Activated T-cell treated with anti-CD3 and anti-CD28 coated beads for 1 hour (primary cell): Measurements from ENCODE around the gene APC2.
"Not testable (repeated sequence)": the region's sequence is repeated elsewhere in the genome, so short reads cannot be mapped to it uniquely, and the experiment has no call there.

Experiments
- DNase-seq: peaks from one replicate; pipeline ENCODE4 v3.0.0-alpha.2; 2020; ENCODE audit warnings: low read depth

Gene APC2

DNA sequence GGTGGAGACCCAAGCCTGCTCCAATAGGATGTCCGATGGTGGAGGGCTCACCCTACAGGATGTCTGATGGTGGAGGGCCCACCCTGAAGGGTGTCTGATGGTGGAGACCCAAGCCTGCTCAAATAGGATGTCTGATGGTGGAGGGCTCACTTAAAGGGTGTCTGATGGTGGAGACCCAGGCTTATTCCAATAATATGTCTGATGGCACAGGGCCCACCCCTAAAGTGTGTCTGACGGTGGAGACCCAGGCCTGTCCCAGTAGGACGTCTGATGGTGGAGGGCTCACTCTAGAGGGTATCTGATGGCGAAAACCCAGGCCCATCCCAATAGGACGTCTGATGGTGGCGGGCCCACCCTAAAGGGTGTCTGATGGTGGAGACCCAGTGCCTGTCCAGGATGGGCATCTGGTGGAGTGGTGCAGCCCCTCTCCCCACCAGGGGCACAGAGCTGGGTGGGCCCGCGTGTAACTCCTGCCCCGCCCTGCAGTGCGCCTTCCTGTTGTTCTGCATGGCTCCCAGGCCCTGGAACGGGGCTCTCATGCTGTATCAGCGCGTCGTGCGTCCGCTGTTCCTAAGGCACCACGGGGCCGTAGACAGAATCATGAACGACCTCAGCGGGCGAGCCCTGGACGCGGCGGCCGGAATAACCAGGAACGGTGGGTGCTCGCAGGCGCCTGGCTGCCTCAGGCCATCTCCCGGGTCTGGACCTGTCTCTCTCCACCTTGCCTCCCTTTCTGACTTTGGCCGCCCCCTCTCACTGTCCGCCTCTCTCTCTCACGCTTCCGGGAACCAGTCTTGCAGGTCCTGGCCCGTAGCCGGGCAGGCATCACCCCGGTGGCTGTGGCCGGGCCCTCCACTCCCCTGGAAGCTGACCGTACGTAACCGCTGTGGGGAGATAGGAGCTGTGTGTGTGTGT, 46.1 kb downstream of the APC2 start:
- no peak for DNase-seq

- no peak for DNase-seq
These were observed 47.0 kb downstream of the APC2 start for GRCh38 chr19:1496714-1497577.

DNA sequence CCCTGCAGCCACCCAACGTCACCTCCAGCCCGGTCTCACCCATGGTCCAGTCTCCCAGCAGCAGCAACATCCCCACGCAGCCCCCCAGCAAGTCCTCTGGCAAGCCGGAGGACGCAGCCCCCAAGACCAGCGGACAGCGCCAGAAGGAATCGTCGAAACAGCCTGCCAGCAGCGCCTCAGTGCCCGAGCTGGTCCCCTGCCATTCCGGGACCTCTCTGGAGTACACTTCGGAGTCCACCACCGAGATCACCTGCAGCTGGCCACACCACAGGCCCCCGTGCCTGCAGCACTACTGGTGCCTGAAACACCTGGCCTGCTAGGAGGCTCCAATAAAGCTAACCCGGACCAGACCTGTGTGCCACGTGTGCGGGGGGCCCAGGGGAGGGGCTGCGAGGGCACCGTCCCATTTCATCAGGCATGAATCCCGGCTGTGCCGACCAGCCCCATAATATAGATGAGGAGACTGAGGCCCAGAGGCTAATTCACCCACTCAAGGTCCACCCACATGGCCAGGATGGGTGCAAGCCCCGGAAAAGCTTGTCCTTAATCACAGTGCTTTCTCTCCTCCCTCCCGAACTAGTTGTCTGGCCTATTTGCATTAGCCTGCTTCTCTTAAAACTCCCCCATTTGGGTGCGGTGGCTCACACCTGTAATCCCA, 47.8 kb downstream of the APC2 start:
- no peak for DNase-seq

GRCh38 chr19:1499231-1499630, 49.3 kb downstream of the APC2 start:
- not testable (repeated sequence) for DNase-seq

- no peak for DNase-seq
These were observed 51.3 kb downstream of the APC2 start for GRCh38 chr19:1501200-1501595.

- DNase-seq = no peak
These were observed 52.6 kb downstream of the APC2 start for GRCh38 chr19:1502433-1503088.

- peak; percentile 59 for DNase-seq
These were observed 53.4 kb downstream of the APC2 start for GRCh38 chr19:1503089-1503924.

DNA sequence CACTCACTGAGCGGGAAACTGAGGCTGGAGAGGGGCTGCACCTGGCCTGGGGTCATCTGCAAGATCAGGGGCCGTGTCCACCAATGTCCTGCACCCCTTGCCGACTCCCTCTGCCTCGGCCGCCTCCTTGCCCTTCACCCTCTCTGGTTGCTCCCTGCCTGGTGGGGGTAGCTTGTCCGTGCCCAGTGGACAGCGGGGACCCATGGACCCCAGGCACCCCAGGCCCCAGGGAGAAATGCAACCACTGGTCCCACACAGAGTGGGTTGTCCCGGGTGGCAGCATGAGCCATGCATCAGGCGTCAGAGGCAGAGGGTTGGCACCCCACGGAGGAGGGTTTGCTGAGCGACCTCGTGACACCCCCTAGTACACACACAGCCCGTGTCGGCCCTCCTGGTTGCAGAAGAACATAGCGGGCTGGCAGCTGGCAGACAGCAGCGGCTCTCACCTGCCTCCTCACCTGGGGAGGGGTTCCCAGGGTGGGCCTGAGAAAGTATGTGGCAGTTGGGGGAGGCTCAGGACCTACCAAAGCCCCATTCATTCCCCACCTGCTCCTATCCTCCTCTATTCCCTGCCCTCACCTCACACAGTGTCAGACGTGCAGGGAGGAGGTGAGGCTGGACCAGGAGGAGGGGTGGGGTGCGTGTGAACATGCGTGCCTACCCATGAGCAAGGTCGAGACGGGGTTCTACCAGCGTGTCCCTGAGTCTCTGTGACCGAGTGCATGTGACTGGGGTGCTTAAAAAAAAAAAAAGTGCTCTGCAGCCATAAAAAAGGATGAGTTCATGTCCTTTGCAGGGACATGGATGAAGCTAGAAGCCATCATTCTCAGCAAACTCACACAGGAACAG, 54.2 kb downstream of the APC2 start:
- DNase-seq = no peak

DNA sequence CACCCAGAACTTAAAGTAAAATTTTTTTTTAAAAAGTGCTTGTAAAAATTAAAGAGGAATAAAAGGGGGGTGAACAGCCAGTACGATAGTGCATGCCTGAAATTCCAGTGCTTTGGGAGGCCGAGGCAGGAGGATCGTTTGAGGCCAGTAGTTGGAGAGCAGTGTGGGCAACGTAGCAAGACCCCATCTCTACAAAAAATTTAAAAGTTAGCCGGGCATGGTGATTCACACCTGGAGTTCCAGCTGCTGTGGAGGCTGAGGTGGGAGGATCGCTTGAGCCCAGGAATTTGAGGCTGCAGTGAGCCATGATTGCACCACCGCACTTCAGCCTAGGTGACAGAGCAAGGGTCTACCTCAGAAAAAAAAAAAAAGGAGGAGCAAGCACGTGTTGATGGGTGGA, 55.1 kb downstream of the APC2 start:
- DNase-seq = no peak

- no peak for DNase-seq
These were observed 56.3 kb downstream of the APC2 start for GRCh38 chr19:1505991-1506881.

DNA sequence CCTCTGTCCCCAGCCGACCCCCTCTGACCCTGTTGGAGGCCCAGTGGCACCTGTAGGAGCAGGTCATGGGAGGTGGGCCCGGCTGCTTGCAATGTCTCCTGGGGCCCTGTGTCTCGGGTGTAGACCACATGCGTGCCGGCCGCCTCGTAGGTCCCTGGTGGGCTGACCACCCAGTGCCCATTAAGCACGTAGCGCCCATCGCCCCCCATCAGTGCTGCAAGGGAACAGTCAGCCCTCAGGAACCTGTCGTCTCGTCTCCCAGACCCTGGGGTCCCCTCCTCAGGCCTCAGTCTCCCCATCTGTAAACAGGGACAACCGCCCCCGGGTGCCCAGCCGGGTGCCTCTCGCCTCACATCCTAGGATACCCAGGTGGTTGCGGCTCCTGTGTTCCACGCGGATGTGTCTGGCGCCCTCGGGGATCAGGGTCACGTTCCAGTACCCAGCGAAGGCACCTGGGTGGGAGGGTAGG, 57.3 kb downstream of the APC2 start:
- DNase-seq = no peak

DNA sequence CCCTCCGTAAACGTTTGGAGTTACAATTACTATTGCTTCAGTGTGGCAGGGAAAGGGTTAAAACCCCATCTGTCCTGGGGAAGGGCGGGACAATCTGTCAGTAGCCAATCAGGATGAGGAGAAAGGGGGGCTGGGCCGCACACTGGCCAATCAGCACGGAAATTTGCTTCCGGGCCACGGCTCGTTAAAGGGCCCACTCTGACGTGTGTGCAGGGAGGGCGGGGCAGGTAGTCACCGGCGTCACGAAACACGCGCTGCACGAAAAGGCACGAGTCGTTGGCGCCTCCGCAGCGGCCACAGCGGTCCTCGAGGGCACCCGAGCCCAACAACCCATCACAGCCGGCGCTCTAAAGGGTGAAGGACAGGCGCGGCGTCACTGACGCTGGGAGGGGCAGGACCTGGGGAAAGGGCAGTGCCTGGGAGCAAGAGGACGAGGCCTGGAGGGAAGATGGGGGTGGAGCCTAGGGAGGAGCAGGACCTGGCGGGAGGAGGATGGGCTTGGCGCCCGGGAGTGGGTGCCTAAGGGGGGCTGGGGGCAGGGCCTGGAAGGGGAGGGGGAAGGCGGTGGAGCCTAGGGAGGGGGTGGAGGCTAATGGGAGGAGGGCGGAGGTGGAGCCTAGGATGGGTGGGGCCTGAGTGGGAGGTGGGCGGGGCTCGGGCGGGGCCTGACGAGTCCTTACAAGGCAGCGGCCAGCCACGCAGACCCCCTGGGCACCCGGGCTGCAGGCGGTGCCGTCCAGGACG, 58.0 kb downstream of the APC2 start:
- DNase-seq = peak; percentile 83

GRCh38 chr19:1508507-1508856, 58.6 kb downstream of the APC2 start:
- no peak for DNase-seq

DNA sequence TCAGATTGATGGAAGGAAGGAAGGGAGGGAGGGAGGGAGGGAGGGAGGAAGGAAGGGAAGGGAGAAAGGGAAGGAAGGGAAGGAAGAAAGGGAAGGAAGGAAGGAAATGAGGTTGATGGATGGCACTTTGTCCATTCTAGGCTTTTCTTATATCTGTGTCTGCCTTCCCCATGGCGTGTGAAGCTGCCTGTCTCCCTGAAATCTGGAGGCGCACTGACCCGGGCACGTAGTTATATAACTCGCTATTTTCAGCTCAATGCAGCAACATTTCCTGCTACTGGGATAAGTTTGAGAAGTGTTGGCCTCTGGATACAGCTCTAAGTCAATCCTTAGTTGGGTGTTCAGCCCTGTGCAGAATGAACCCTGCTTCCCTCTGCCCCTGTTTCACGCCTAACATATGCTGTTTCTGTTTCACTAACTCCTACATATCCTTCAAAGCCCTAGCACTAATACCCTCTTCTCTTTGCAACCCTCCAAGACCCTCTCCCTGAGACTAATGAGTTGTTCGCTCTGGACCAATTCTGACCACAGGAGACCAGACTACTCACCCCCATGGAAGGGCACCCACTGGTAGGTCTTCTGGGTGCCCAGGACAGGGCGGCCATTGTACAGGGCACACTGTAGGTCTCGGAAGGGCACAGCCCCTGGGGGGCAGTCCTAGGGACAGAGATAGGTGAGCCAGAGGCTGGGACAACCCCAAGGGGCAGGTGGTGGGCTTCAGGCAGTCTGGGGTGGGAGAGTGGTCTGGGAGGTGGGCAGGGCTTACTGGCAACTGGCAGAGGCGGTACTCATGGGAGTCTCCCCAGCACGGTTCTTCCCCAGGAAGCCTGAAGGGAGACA, 59.9 kb downstream of the APC2 start:
- no peak for DNase-seq

- no peak for DNase-seq
These were observed 60.5 kb downstream of the APC2 start for GRCh38 chr19:1510442-1510806.

DNA sequence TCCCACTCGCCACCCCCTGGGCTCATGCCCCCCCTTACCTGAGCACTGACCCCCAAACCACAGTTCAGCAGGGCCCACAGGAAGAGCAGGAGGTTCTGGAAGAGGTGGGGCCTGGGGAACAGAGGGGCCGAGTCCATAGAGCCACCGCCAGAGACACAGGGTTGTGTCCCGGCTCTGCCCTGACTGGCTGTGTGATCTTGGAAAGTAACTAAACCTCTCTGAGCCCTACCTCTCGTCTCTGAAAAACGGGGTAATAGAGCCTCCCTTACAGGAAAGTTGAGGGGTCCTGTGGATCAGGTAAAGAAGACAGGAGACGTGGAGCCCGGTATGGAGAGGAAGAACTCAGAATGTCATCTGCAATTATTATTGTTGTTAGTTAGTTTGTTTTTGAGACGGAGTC, 60.9 kb downstream of the APC2 start:
- DNase-seq = no peak
